Caki2 (cell line): Measurements from ENCODE around the gene PNRC2. TPM values are rescaled to one million over a fixed set of nuclear protein-coding genes. Genes with fewer than 3 reads are reported as not detected.
A peak's percentile ranks its signal among the peaks of the same experiment; 100 is the strongest.
"Not testable (repeated sequence)": the region's sequence is repeated elsewhere in the genome, so short reads cannot be mapped to it uniquely, and the experiment has no call there.

Source experiments
- DNase-seq: peaks from one replicate; pipeline ENCODE4 v3.0.0-alpha.2; 2015; ENCODE audit warnings: low read depth
- in situ Hi-C: cut with HindIII; loops from 2 replicates; pipeline ENCODE4 v1.10.0; 2016; ENCODE audit warnings: low sequenced_read_pairs, low pct_unique_long_range_greater_than_20kb, mixed read lengths
- total RNA-seq: library from RNA; depleted of rRNA; stranded (reverse); fragments of >200 nt; shearing (Covaris generic); gene quantifications from 2 replicates; pipeline ENCODE4 v1.2.3, GENCODE V29; 2014; ENCODE audit warnings: low replicate concordance

The PNRC2 gene
- total RNA-seq, 1 experiment from 2014 or later: 22.0 TPM

DNA sequence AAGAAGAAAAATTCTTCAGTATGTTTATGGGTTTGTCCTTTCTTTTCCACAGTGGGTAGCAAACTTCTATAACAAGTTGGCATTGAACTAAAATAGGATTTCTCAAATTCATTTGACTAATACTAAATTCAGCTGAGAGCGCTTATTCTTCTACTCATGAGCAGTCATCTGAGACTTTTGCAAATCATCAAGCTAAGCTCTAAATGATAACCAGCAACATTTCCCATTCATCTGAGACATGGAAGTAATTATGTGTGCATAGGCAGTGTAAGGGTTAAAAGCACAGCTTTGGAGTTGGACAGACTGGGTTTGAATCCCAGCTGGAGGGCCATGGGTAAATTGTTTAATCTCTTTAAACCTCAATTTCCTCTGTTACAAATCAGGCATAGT, 28.1 kb upstream of the PNRC2 start:
- in situ Hi-C loops: no loop called here
- DNase-seq: peak; percentile 72

DNA sequence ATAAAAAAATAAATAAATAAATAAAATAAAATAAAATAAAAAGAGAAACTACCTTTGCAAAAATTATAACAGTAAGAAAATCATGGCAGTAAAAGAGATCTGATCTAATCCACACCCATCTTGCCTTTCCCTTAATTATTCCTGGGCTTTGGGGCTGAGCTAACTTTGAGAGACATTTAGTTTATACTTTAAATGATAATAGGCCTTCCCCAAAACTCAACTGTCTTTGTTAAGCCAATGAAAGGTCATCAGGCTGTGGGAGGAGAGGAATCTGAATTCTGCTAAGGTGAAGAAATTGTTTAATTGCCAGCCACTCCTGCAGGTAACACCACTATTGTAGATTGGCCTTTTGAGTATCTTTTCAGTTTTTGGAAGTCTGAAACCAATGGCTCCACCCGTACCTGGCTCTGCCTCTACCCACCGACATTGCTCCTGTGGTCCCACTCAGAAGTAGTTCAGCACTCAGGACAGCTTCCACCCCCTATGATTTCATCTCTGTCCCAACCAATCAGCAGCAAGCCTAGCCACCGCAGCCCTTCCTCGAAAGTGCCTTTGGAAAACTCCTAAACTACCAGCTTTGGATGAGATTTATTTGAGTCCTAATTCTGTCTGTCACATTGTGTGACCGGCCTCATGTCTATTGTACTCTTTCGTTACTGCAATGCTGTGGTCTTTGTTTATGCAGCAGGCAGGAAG, 23.0 kb upstream of the PNRC2 start:
- no peak for DNase-seq
- in situ Hi-C loops: no loop called here

DNA sequence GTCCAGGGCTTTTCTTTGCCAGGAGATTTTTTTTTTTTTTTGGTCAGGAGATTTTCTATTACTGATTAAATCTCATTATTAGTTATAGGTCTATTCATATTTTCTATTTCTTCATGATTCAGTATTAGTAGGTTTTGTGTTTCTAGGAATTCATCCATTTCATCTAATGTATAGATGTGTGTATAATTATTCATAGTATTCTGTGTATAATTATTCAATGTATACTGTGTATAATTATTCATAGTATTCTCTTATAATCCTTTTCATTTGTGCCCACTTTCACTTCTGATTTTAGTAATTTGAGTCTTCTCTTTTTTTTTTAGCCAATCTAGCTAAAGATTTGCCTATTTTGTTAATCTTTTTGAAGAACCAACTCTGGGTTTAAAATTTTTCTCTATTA, 12.3 kb upstream of the PNRC2 start:
- in situ Hi-C loops: no loop called here

DNA sequence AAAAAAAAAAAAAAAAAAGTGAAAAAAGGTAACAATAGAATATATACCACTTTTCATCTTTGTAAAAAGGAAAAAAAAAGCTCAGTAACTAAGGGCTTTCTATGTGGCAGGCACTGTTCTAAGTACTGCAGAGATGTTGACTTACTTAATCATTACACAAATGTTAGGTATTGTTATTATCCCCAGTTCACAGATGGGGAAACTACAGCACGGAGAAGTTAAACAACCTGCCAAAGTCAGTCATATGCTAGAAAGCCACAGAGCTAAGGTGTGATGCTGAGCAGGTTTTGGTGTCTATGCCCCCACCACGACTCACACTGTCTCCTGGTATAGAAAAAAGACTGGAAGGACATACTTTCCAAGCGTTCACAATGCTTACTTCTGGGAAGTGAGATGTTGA, 6.6 kb upstream of the PNRC2 start:
- no peak for DNase-seq
- in situ Hi-C loops: no loop called here

More for the DNA sequence above, 12.3 kb upstream of the PNRC2 start:
- no peak for DNase-seq

DNA sequence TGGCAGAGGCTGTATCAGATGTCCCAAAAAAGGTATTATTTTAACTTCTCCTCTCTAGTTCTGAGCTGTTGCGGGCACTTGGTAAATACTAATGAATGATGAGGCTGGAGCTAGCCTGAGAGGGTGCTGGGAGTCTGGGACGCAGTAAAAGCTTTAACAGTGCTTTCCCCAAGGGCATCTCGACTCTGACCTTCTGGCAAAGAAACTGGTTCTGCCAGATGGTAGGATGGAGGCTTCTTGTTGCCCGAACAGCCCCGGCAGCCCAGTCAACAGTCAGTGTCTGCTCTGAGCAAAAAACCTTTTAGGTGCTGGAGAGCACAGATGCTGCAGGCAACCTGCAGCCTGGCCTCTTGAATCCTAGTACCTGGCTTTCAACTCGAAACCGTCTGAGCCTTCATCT, 2.5 kb upstream of the PNRC2 start:
- in situ Hi-C loops: no loop called here
- no peak for DNase-seq

DNA sequence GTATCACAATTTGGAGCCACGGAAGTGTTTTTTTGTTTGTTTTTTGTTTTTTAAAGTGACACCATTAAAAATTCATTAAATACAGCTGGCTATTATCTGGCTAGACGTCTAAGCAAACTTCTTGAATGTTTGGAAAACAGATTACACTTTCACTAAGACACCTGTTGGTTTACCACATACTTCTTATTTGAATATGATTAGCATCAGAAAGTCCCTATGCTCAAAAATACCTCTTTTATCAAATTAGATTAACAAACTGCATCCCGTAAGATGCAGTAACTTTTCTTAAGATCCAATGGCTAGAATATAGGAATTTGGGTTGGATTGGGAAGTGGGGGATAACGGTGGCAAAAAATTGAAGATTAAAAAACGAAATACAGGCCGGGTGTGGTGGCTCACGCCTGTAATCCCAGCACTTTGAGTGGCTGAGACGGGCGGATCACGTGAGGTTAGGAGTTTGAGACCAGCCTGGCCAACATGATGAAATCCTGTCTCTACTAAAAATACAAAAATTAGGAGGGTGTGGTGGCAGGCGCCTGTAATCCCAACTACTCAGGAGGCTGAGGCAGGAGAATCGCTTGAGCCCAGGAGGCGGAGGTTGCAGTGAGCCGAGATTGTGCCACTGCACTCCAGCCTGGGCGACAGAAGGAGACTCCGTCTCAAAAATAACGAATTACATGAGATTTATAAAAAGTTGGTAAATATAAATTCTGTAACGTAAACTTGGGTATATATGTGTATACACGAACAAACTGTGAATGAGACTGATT, 1.4 kb upstream of the PNRC2 start:
- DNase-seq, in situ Hi-C loops: not testable (repeated sequence)

DNA sequence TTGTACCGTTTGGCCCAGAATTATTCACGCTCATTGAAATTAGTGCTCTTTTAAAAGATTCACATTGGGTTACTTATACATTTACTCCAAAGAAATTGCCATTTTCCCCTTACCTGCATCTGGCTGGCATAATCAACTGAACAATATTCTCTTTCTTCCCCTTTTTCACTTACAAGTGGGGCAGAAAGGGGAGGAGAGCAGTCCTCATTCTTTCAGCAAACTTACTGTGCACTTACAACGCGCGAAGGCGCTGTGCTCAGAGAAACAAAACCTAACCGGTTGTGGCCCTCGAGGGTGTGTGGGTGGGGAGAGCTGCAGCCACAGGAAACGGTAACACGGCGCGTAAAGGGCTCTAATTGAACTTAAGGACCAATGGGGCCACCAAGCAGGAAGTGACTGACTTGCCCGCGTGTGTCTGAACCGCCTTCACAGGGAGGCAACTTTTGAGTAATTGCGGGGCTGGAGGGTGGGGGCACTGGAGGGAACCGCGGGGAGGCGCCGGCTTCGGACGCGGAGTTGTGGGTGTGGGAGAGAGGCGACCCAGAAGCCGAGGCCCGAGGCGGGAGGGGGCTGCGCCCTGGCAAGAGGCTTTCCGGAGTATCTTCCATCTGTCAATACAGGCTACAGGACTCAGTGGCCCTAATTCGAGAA, 693 bp upstream of the PNRC2 start:
- DNase-seq: peak; percentile 91

DNA sequence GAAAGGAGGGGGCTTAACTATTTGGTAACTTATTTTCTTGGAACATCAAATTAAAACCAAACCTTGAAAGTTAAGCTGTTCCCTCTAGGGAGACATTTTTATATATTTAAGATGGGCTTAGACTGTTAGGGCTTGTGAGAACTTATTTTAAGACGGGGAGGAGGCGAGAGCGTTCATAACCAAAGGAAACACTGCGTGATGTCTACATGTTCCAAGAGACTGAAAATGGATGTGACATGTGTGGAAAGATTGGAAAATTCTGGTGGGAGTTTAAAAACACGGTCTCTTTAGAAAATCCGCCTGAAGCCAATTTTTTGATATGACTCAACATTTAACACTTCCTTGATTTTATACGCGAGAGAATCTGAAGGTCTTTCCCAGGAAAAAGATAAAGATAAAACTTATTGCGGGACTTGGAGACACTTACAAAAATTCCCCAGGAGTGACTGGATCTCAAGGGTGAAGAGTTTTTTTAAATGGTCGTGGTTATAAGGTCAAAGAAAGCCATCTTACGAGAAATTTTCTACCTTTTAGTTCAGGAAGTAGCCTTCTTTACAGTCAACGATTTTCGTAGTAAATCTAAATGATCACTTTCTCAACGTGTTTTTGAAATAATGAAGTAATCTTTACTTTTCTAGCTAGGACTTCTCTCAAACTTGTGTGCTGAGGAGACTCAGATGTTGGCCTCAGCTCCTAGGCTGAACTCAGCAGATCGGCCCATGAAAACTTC, 828 bp downstream of the PNRC2 start:
- DNase-seq: no peak
- in situ Hi-C loops: no loop called here

More for the DNA sequence above, 693 bp upstream of the PNRC2 start:
- in situ Hi-C loops: no loop called here

DNA sequence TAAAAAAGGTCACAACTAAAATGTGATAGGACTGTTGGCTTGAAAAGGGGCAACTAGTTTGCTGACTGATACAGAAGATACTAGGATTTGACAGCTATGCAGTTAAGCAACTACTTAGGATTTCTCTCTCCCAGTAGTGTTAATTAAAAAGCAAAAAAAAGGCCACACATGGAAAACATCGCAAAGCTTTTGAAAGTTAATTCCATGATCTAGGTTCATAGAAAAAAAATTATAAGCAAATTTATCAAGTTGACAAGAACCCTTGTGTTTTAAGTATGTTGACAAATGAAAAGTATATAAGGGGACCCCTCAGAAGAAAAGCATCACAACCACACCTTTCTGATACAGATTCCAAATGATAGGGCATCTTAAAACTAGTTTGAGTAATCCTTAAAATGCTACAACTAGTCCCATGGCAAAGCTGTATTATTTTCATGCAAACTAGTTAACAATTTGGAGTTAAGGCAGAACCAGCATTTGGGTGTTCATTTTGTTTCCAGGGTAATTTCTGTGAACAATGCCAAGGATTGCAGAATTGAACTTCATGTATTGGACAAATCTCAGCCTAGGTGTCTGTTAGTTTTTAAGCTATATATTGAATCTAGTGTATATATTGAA, 4.1 kb downstream of the PNRC2 start:
- no peak for DNase-seq
- in situ Hi-C loops: no loop called here

DNA sequence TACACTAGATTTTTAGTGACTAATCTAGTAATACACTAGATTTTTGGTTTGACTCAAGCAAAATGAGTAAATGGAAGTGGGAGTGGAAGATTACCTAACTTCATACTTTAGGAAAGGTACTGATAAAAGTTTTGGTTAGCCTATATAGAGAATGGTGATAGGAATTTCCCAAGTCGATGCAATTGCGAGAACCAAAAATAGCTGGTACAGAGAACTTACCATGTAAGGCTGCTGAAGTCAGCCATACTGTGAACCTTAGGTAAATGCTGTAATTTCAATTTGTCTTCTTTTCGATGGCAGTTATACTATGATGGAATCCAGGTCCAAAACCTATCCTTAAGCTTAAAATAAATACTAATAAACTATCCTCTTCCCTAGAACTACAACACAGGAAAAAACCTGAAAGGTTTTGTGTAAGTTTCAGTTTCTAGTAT, 4.6 kb downstream of the PNRC2 start:
- in situ Hi-C loops: no loop called here
- no peak for DNase-seq

DNA sequence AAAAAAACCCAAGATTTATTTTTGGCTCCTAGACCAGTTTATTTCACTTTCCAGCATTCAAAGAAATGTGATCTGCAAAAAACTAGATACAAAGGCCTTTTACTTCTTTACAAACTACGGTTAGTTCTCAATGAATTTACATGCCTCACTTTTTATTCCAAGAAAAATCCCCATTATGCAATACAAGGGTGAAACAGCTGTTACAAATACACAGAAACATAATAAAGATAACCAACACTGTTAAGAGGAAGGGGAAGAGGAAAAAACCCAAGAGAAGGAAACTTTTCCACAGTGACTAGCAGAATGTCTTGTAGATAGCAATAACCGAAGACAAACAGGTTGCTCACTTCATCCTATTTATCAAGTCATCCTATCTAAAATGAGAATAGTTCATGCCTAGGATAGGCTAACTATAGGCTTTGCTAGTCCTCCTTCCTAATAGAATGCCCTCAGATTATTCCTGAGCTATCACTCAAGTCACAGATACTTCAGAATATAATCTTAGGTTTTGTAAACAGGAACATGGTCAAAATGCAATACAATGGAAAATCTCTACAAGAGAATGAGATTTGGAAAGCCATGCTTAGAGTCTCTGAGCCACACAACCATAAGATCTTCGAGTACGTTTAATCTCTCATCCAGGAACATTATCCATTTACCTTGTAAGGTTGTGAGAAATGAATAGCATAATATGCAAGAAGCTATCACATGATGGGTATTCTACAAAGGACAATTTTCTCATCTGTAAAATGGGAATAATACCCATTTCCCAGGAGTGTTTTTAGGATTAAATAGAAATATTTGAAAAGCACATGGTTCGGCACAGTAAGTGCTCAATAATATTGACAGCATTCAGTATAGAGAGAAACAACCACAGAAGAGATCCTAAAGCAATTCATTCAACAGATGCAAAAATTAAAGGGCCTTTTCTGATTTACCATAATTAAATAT, 5.4 kb downstream of the PNRC2 start:
- no peak for DNase-seq
- in situ Hi-C loops: no loop called here

DNA sequence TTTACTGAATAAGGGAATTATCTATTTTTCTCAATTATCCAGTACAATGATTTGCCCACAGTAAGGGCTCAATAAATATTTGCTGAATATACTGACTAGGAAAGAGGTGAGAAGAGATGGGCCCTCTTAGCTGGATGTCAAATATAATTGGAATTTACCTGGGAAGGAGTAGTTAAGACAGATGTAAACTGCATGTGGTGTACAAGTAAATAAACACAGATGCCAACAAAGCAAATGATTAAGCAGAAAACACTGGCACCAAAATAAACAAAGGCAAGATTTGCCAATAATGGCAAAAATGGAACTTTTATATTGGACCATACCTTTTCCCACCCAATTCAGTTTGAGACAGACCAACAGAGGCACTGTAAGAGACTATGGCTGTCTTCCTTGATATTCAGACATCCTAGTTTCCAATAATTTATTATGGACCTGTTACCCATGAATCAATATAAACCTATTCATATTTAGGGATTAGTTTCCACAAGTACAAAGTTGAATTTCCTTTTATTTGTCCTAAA, 7.4 kb downstream of the PNRC2 start:
- in situ Hi-C loops: no loop called here
- no peak for DNase-seq

DNA sequence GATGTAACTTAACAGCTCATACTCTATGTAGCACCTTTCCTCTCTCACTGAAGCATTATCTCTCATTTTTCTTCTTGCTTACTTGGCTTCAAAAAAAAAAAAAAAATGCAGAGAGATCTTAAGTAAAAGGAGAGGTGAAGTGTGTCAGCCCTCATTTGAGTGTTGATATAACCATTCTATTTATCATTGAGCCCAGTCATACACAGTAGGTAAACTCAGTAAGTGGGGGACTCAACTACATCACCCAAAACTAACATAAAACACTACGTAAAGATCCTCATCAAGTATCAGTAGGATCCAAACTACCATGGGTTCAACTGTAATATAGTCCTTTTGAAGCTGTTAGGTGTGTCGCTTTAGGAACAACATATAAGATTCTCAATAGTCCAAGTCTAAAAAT, 8.2 kb downstream of the PNRC2 start:
- in situ Hi-C loops: no loop called here

DNA sequence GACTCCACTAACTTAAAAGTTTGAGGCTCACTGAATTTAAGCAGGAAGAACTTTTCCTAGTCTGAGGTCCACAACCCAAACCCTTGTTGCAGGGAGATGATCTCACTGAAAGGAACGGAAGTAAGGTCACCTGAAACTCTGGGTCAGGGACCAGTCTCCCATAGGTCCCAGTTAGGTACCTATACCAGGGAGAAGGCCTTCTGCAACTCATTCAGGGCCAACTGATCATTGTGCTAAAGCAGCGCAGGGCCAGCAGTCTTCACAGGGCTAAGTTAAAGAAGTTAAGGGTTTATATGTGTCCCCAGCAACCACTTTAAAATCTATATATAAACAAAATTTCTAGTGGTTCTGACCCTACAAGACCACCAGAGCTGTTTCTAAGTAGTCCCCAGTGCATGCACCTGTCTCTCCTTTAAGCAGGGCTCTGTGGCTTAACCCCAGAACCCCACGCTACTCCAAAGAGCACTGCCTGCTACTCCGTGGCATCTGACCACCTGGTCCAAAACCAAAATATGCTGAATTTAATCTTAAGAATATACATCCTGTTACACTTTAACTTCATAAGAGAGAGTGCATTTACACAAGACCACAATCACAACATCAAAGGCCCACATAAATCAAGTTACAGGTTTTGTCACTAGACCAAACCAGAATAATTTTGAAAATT, 17.7 kb downstream of the PNRC2 start:
- no peak for DNase-seq
- in situ Hi-C loops: no loop called here

More for the DNA sequence above, 8.2 kb downstream of the PNRC2 start:
- DNase-seq: no peak

DNA sequence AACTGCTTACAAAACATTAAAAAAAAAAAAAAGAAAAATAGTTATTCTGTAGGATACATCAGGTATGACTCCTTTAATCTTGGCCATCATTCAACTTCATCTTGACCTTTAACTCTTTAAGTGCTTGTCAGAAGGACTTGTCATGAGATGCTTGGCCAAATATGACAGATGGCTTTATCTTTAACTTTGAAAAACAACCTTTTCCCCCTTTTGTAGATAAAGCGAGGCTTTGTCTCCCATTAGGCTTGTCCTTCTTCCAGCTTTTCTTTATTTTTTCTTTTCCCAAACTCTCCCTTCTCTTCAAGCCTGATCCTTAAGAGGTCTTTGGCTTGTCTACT, 18.2 kb downstream of the PNRC2 start:
- DNase-seq: no peak
- in situ Hi-C loops: no loop called here

DNA sequence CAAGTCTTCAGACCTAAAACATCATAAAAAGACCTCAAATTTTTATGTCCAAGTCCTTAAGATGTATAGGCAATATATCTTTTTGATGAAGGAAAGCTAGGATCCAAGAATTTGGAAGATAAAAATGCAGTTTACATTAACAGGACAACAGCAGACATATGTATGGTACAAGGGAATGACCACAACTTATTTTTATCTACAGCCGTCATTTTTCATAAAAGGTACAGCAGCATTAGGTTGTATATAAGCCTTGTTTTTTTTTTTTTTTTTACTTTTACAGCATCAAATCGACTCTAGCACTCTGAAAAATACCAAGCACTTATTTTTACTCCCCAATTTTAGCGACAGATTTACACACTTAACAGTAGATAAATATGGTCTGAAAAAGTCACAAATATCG, 19.2 kb downstream of the PNRC2 start:
- in situ Hi-C loops: no loop called here

DNA sequence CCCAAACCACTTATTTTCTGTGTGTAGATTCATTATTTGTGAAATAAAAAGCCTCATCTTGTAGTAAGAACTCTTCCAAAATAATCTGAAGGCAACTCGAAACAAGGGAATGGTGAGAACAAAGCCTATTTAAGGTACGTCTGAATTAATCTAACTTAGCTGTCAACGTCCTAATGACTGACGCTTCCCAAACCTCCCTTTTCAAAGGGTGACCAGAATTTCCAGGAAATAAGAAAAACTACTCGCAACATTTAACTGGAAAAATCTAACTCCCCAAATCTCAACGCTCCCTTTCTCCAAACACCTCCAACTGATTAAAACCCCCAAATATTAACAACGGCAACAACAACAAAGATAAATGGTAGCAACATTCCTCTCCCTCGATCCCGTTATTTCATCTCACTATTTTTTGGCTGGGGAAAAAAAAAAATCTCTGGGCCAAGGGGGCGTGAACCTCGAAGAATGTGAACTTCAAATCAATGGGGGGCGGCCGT, 19.8 kb downstream of the PNRC2 start:
- DNase-seq: no peak
- in situ Hi-C loops: no loop called here

More for the DNA sequence above, 19.2 kb downstream of the PNRC2 start:
- no peak for DNase-seq
